ENCODE measurements around the gene TECTB.

TECTB gene

GRCh38 chr10:112275512-112276245 is 7.5 kb upstream of the TECTB start:
- DNase-seq = peak; percentile 5

- DNase-seq = peak; percentile 5
These were observed 4.3 kb upstream of the TECTB start for GRCh38 chr10:112278871-112279270.

- DNase-seq = no peak
These were observed 3.8 kb upstream of the TECTB start for GRCh38 chr10:112279433-112279832.

GRCh38 chr10:112280205-112280921 is 2.8 kb upstream of the TECTB start:
- DNase-seq = no peak

- DNase-seq = no peak
These were observed 1.1 kb upstream of the TECTB start for GRCh38 chr10:112282086-112282485.

GRCh38 chr10:112286837-112287818 is 3.9 kb downstream of the TECTB start:
- no peak for DNase-seq

GRCh38 chr10:112287844-112288243 is 4.6 kb downstream of the TECTB start:
- no peak for DNase-seq

GRCh38 chr10:112288486-112288885 is 5.3 kb downstream of the TECTB start:
- no peak for DNase-seq

GRCh38 chr10:112289373-112290053 is 6.3 kb downstream of the TECTB start:
- DNase-seq = no peak

GRCh38 chr10:112290054-112290373 is 6.8 kb downstream of the TECTB start:
- DNase-seq = no peak

GRCh38 chr10:112294169-112294568 is 11.0 kb downstream of the TECTB start:
- DNase-seq = no peak

- DNase-seq = no peak
These were observed 12.9 kb downstream of the TECTB start for GRCh38 chr10:112295853-112296830.

- no peak for DNase-seq
These were observed 13.7 kb downstream of the TECTB start for GRCh38 chr10:112296908-112297331.

- no peak for DNase-seq
These were observed 15.4 kb downstream of the TECTB start for GRCh38 chr10:112298581-112298980.

- no peak for DNase-seq
These were observed 16.3 kb downstream of the TECTB start for GRCh38 chr10:112299456-112299855.

- no peak for DNase-seq
These were observed 19.1 kb downstream of the TECTB start for GRCh38 chr10:112302335-112302734.

GRCh38 chr10:112303528-112303927 is 20.3 kb downstream of the TECTB start:
- no peak for DNase-seq

- no peak for DNase-seq
These were observed 21.2 kb downstream of the TECTB start for GRCh38 chr10:112304267-112304859.

GRCh38 chr10:112307358-112308124 is 24.3 kb downstream of the TECTB start:
- DNase-seq = peak; percentile 39

- DNase-seq = no peak
These were observed 24.9 kb downstream of the TECTB start for GRCh38 chr10:112308125-112308502.
